Measurements from ENCODE around the gene FZD8.

Gene FZD8

GRCh38 chr10:35667270-35667889 lies 25.3 kb upstream of the FZD8 start:
- Mint-ChIP-seq H3K36me3 (ENCODE audit: low read depth) (peaks cover 9% of the 10 kb centered on the region), H3K27me3 (ENCODE audit: low read depth, poor library complexity) (peaks cover 3% of the 10 kb centered on the region), H3K4me1 (no peaks in the 10 kb centered on the region), H3K9me3 (peaks cover 16% of the 10 kb centered on the region), H3K27ac (no peak overlapping the region), H3K4me3 (no peak overlapping the region)
- no peak for DNase-seq
- no peak for TF ChIP-seq CTCF (IDR thresholded peaks at IDR 0.05)

GRCh38 chr10:35661236-35661635 lies 19.1 kb upstream of the FZD8 start:
- no peaks in the 10 kb centered on the region for H3K9me3 Mint-ChIP-seq
- H3K4me1 Mint-ChIP-seq: no peaks in the 10 kb centered on the region
- H3K27ac Mint-ChIP-seq: no peak overlapping the region
- peaks cover 7% of the 10 kb centered on the region for H3K27me3 Mint-ChIP-seq (ENCODE audit: low read depth, poor library complexity)
- no peak for DNase-seq
- H3K4me3 Mint-ChIP-seq: no peak overlapping the region
- no peaks in the 10 kb centered on the region for H3K36me3 Mint-ChIP-seq (ENCODE audit: low read depth)
- no peak for TF ChIP-seq CTCF (IDR thresholded peaks at IDR 0.05)

GRCh38 chr10:35659456-35659855 lies 17.4 kb upstream of the FZD8 start:
- Mint-ChIP-seq H3K4me3 (no peak overlapping the region), H3K36me3 (ENCODE audit: low read depth) (no peaks in the 10 kb centered on the region), H3K27ac (no peak overlapping the region), H3K9me3 (no peaks in the 10 kb centered on the region), H3K4me1 (no peaks in the 10 kb centered on the region), H3K27me3 (ENCODE audit: low read depth, poor library complexity) (peaks cover 7% of the 10 kb centered on the region)
- DNase-seq: no peak
- no peak for TF ChIP-seq CTCF (IDR thresholded peaks at IDR 0.05)

- Mint-ChIP-seq H3K36me3 (ENCODE audit: low read depth) (no peaks in the 10 kb centered on the region), H3K4me3 (no peak overlapping the region), H3K27ac (no peak overlapping the region), H3K9me3 (no peaks in the 10 kb centered on the region), H3K27me3 (ENCODE audit: low read depth, poor library complexity) (peaks cover 13% of the 10 kb centered on the region), H3K4me1 (no peaks in the 10 kb centered on the region)
- no peak for DNase-seq
- no peak for TF ChIP-seq CTCF (IDR thresholded peaks at IDR 0.05)
Measured at GRCh38 chr10:35657621-35658020, 15.5 kb upstream of the FZD8 start.

- peaks cover 1% of the 10 kb centered on the region for H3K36me3 Mint-ChIP-seq (ENCODE audit: low read depth)
- no peaks in the 10 kb centered on the region for H3K4me1 Mint-ChIP-seq
- TF ChIP-seq CTCF (IDR thresholded peaks at IDR 0.05): no peak
- H3K4me3 Mint-ChIP-seq: no peak overlapping the region
- H3K9me3 Mint-ChIP-seq: no peaks in the 10 kb centered on the region
- H3K27ac Mint-ChIP-seq: no peak overlapping the region
- DNase-seq: no peak
- H3K27me3 Mint-ChIP-seq (ENCODE audit: low read depth, poor library complexity): peaks cover 29% of the 10 kb centered on the region
Measured at GRCh38 chr10:35652824-35653223, 10.7 kb upstream of the FZD8 start.

GRCh38 chr10:35650894-35651293 lies 8.8 kb upstream of the FZD8 start:
- Mint-ChIP-seq H3K27me3 (ENCODE audit: low read depth, poor library complexity) (peaks cover 37% of the 10 kb centered on the region), H3K4me3 (no peak overlapping the region), H3K36me3 (ENCODE audit: low read depth) (peaks cover 9% of the 10 kb centered on the region), H3K27ac (no peak overlapping the region), H3K4me1 (no peaks in the 10 kb centered on the region), H3K9me3 (peaks cover 6% of the 10 kb centered on the region)
- no peak for TF ChIP-seq CTCF (IDR thresholded peaks at IDR 0.05)
- no peak for DNase-seq
